DND-41 (cell line): ENCODE measurements around the gene TNIK.

ENCODE experiments used
- EZH2 ChIP-seq: IDR thresholded peaks from 3 replicates; pipeline ENCODE4 v1.6.1; 2012; ENCODE audit warnings: borderline replicate concordance, low read depth, mild to moderate bottlenecking, moderate library complexity, low read length, inconsistent platforms; ENCODE audit not compliant: severe bottlenecking
- TF ChIP-seq, protein P1 (sequence below): IDR thresholded peaks from 2 replicates; pipeline ENCODE4 v1.5.1; 2012; ENCODE audit warnings: borderline replicate concordance, low read length, moderate library complexity, mild to moderate bottlenecking; ENCODE audit not compliant: poor library complexity, severe bottlenecking; ENCODE audit errors: extremely low read depth

DNA sequence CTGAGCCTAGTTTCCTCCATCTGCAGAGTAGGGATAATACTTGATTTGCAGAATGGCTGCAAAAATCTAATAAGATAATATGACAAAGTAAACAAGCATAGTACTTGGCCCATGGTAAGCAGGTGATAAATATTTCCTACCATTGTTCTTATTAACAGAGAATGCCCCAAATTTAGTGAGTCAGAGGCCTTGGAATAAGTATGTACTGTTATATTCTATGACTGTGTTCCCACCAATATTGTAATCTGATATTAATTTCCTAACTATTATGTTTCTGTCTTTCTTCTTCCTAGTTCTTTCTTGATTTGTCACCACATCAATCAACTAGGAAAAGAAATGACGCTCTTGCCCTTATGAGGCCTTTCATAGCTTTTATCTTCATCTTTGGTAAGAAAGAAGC lies 255.3 kb downstream of the TNIK start:
- TF ChIP-seq, protein P1, sequence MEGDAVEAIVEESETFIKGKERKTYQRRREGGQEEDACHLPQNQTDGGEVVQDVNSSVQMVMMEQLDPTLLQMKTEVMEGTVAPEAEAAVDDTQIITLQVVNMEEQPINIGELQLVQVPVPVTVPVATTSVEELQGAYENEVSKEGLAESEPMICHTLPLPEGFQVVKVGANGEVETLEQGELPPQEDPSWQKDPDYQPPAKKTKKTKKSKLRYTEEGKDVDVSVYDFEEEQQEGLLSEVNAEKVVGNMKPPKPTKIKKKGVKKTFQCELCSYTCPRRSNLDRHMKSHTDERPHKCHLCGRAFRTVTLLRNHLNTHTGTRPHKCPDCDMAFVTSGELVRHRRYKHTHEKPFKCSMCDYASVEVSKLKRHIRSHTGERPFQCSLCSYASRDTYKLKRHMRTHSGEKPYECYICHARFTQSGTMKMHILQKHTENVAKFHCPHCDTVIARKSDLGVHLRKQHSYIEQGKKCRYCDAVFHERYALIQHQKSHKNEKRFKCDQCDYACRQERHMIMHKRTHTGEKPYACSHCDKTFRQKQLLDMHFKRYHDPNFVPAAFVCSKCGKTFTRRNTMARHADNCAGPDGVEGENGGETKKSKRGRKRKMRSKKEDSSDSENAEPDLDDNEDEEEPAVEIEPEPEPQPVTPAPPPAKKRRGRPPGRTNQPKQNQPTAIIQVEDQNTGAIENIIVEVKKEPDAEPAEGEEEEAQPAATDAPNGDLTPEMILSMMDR = no peak
- no peak for TF ChIP-seq EZH2
